Erythroblast (primary cell): ENCODE results near the gene VHLL.

Source experiments
- GATA1 ChIP-seq: IDR thresholded peaks from 2 replicates; pipeline ENCODE4 v1.6.1; 2011; ENCODE audit warnings: low read depth, mild to moderate bottlenecking, control low read depth, low read length, moderate library complexity
- POLR2A ChIP-seq: IDR thresholded peaks from 2 replicates; pipeline ENCODE4 v1.6.1; 2011; ENCODE audit warnings: mild to moderate bottlenecking, low read length

DNA sequence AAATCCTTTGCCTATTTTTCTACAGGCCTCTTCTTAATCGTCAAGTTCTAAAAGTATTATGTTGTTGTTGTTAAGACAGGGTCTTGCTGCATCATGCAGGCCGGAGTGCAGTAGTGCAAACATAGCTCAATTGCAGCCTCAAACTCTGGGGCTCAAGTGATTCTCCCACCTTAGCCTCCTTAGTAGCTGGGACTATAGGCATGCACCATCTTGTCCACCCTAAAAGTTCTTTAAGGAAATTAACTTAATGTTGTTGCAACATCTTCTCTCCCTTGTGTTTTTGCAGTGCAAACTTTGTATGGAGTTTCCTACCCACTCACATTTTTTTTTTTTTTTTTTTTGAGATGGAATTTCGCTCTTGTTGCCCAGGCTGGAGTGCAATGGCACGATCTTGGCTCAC, 4.1 kb upstream of the VHLL start:
- TF ChIP-seq POLR2A (no peak), GATA1 (no peak)
